HCT116 (cell line): Measurements from ENCODE around the gene CEACAM5. TPM values are rescaled to one million over a fixed set of nuclear protein-coding genes. Genes with fewer than 3 reads are reported as not detected.
A peak's percentile ranks its signal among the peaks of the same experiment; 100 is the strongest.

ENCODE experiments used
- ATAC-seq: fragments of 200-7000 bp; cut with Tn5 transposase; 2 replicates; pipeline ENCODE4 v1.9.1; 2020; ENCODE audit warnings: mild to moderate bottlenecking, moderate library complexity
- BruUV-seq: library from RNA; stranded (reverse); fragments of 400-500 nt; replicated peaks from 2 replicates; lab custom pipeline; 2021; lab: Mats Ljungman, UMichigan
- CTCF ChIA-PET: fragments of 300-600 bp; sonication (Branson Sonifier 250); formaldehyde crosslinking; loops from one replicate; lab custom pipeline; 2021; ENCODE audit warnings: antibody characterized with exemption; lab: Charles Lee
- POLR2A ChIA-PET: fragments of 300-600, 350-600 bp; sonication (Branson Sonifier 250); formaldehyde crosslinking; loops from one replicate; lab custom pipeline; 2021; ENCODE audit warnings: antibody characterized with exemption; lab: Charles Lee
- RAD21 ChIA-PET, 2 experiments: fragments of 300-600 bp; sonication (Branson Sonifier 250); formaldehyde crosslinking; loops; one replicate each; lab custom pipeline; 2023; ENCODE audit warnings: low total read pairs in 2 of 2; ENCODE audit not compliant: uncharacterized antibody in 2 of 2, unreplicated experiment in 2 of 2, low non-redundant PET in 1 of 2; lab: Charles Lee
- DNase-seq: peaks from one replicate; pipeline ENCODE4 v3.0.0-alpha.2; 2010; ENCODE audit warnings: low read depth, low spot score
- H2AFZ ChIP-seq: fragments of 200-600 bp; shearing (Covaris generic), sonication (generic); 2 replicates; pipeline ENCODE4 v1.6.1; 2017; ENCODE audit warnings: low read depth, mixed run types, mixed read lengths, antibody characterized with exemption, low read length; ENCODE audit not compliant: poor library complexity, severe bottlenecking
- H3K27ac ChIP-seq: 2 replicates; pipeline ENCODE4 v1.5.1; 2012; ENCODE audit warnings: low read depth, low read length
- H3K27me3 ChIP-seq: fragments of 200-600 bp; sonication (generic); 2 replicates; pipeline ENCODE4 v1.6.1; 2016; ENCODE audit warnings: mixed run types, low read length, mixed read lengths; ENCODE audit not compliant: insufficient read depth
- H3K36me3 ChIP-seq, 2 experiments: fragments of 200-500 bp in 1 of 2; fragments of 200-600 bp in 1 of 2; sonication (Bioruptor generic) in 1 of 2; sonication (generic) in 1 of 2; 2 replicates each; pipeline versions ENCODE4 v1.5.1 to v1.6.1; 2014 to 2016; ENCODE audit warnings: low read length in 2 of 2, inconsistent platforms in 1 of 2, mixed read lengths in 1 of 2, mixed run types in 1 of 2; ENCODE audit not compliant: insufficient read depth in 2 of 2, control insufficient read depth in 1 of 2
- H3K4me1 ChIP-seq, 2 experiments: fragments of 200-600 bp in 1 of 2; sonication (generic) in 1 of 2; 2 replicates each; pipeline versions ENCODE4 v1.5.1 to v1.6.1; 2012 to 2017; ENCODE audit warnings: low read length in 2 of 2, inconsistent platforms in 1 of 2, mild to moderate bottlenecking in 1 of 2, mixed read lengths in 1 of 2, mixed run types in 1 of 2, moderate library complexity in 1 of 2; ENCODE audit not compliant: insufficient read depth in 2 of 2, control insufficient read depth in 1 of 2
- H3K4me2 ChIP-seq: fragments of 200-600 bp; sonication (generic); 2 replicates; pipeline ENCODE4 v1.6.1; 2017; ENCODE audit warnings: mixed run types, low read length, mixed read lengths
- H3K4me3 ChIP-seq, 2 experiments: fragments of 200-600 bp in 1 of 2; sonication (generic) in 1 of 2; replicated peaks in 1 of 2; 2 replicates each; pipeline ENCODE4 v1.5.1; 2011 to 2016; ENCODE audit warnings: low read length in 2 of 2, control low read depth in 1 of 2, low read depth in 1 of 2, mild to moderate bottlenecking in 1 of 2, mixed read lengths in 1 of 2, mixed run types in 1 of 2
- H3K79me2 ChIP-seq: fragments of 200-600 bp; sonication (generic); 2 replicates; pipeline ENCODE4 v1.6.1; 2017; ENCODE audit warnings: mild to moderate bottlenecking, mixed run types, low read length, moderate library complexity, mixed read lengths; ENCODE audit not compliant: insufficient read depth
- H3K9ac ChIP-seq: fragments of 200-600 bp; sonication (generic); 2 replicates; pipeline ENCODE4 v1.6.1; 2016; ENCODE audit warnings: low read length, mixed read lengths
- H3K9me2 ChIP-seq: fragments of 200-600 bp; sonication (generic), shearing (Covaris generic); 2 replicates; pipeline ENCODE4 v1.6.1; 2017; ENCODE audit warnings: mixed run types, mild to moderate bottlenecking, moderate library complexity; ENCODE audit not compliant: insufficient read depth
- H3K9me3 ChIP-seq, 2 experiments: fragments of 200-500 bp in 1 of 2; fragments of 200-600 bp in 1 of 2; sonication (Bioruptor generic) in 1 of 2; sonication (generic) in 1 of 2; 2 replicates each; pipeline ENCODE4 v1.6.1; 2014 to 2017; ENCODE audit warnings: low read length in 2 of 2, mixed read lengths in 2 of 2, inconsistent platforms in 1 of 2, low read depth in 1 of 2, mild to moderate bottlenecking in 1 of 2, mixed run types in 1 of 2, moderate library complexity in 1 of 2; ENCODE audit not compliant: control insufficient read depth in 1 of 2, insufficient read depth in 1 of 2
- H4K20me1 ChIP-seq: fragments of 200-600 bp; sonication (generic), shearing (Covaris generic); 2 replicates; pipeline ENCODE4 v1.6.1; 2017; ENCODE audit warnings: mixed run types, mild to moderate bottlenecking, moderate library complexity; ENCODE audit not compliant: insufficient read depth
- CEBPB ChIP-seq: IDR thresholded peaks from 2 replicates; pipeline ENCODE4 v1.6.1; 2012; ENCODE audit warnings: low read depth
- POLR2A ChIP-seq: IDR thresholded peaks from 2 replicates; pipeline ENCODE4 v1.7.0; 2011; ENCODE audit warnings: borderline replicate concordance; ENCODE audit not compliant: insufficient read depth, insufficient read length; ENCODE audit errors: extremely low read depth
- RAD21 ChIP-seq: IDR thresholded peaks from 2 replicates; pipeline ENCODE4 v1.6.1; 2012; ENCODE audit warnings: low read depth, mild to moderate bottlenecking
- intact Hi-C: fragments of 100-400 bp; cut with micrococcal nuclease; formaldehyde crosslinking; loops from 2 replicates; pipeline ENCODE4 v1.10.0; 2022
- total RNA-seq: library from RNA; stranded (reverse); gene quantifications from one replicate; pipeline ENCODE4 v1.2.1, GENCODE V29; 2021; ENCODE audit not compliant: unreplicated experiment
- TF ChIP-seq, protein P1 (sequence below), 3 experiments: fragments of 200-600 bp in 1 of 3; sonication (generic) in 1 of 3; IDR thresholded peaks in 2 of 3; conservative IDR thresholded peaks in 1 of 3; 2 replicates each; pipeline ENCODE4 v1.5.1; 2012 to 2017; ENCODE audit warnings: low read depth in 2 of 3, low read length in 2 of 3, antibody characterized with exemption in 1 of 3, borderline replicate concordance in 1 of 3, control low read depth in 1 of 3, mild to moderate bottlenecking in 1 of 3, mixed read lengths in 1 of 3, mixed run types in 1 of 3, moderate library complexity in 1 of 3; ENCODE audit not compliant: insufficient read depth in 1 of 3

The CEACAM5 gene
- total RNA-seq, 1 experiment from 2014 or later = 0.22 TPM

DNA sequence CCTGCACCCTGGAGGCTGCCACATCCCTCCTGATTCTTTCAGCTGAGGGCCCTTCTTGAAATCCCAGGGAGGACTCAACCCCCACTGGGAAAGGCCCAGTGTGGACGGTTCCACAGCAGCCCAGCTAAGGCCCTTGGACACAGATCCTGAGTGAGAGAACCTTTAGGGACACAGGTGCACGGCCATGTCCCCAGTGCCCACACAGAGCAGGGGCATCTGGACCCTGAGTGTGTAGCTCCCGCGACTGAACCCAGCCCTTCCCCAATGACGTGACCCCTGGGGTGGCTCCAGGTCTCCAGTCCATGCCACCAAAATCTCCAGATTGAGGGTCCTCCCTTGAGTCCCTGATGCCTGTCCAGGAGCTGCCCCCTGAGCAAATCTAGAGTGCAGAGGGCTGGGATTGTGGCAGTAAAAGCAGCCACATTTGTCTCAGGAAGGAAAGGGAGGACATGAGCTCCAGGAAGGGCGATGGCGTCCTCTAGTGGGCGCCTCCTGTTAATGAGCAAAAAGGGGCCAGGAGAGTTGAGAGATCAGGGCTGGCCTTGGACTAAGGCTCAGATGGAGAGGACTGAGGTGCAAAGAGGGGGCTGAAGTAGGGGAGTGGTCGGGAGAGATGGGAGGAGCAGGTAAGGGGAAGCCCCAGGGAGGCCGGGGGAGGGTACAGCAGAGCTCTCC, 6.9 kb upstream of the CEACAM5 start:
- ChIA-PET RAD21 (no interaction called here), CTCF (interaction anchor here (0.5 to 2.2 kb wide), 10 partner anchors 10 to 1011 kb away, joined by 3 to 11 read pairs (median 4); partner anchors contain the start of genes CEACAM7 and NUMBL), POLR2A (interaction anchor here (1.1 kb wide), 1 partner anchor 9 kb away, joined by 3 read pairs; no protein-coding TSS in a partner anchor)
- no TSS peak for BruUV-seq
- Histone ChIP-seq H2AFZ (no peak overlapping the region), H3K79me2 (no peaks in the 10 kb centered on the region), H3K4me3 (no peak overlapping the region), H3K9ac (no peak overlapping the region), H3K9me3 (no peaks in the 10 kb centered on the region), H4K20me1 (no peaks in the 10 kb centered on the region), H3K27me3 (peaks cover 51% of the 10 kb centered on the region; the same call in 1 of the 2 replicates), H3K4me1 (peaks cover 0 to 7% of the 10 kb centered on the region in 2 experiments; a peak in 2 of 4 replicates), H3K4me2 (no peak overlapping the region), H3K36me3 (no peaks in the 10 kb centered on the region), H3K27ac (no peak overlapping the region), H3K9me2 (no peaks in the 10 kb centered on the region)
- TF ChIP-seq RAD21 = peak; percentile 46; the same call in 1 of the 2 replicates
- TF ChIP-seq, protein P1, sequence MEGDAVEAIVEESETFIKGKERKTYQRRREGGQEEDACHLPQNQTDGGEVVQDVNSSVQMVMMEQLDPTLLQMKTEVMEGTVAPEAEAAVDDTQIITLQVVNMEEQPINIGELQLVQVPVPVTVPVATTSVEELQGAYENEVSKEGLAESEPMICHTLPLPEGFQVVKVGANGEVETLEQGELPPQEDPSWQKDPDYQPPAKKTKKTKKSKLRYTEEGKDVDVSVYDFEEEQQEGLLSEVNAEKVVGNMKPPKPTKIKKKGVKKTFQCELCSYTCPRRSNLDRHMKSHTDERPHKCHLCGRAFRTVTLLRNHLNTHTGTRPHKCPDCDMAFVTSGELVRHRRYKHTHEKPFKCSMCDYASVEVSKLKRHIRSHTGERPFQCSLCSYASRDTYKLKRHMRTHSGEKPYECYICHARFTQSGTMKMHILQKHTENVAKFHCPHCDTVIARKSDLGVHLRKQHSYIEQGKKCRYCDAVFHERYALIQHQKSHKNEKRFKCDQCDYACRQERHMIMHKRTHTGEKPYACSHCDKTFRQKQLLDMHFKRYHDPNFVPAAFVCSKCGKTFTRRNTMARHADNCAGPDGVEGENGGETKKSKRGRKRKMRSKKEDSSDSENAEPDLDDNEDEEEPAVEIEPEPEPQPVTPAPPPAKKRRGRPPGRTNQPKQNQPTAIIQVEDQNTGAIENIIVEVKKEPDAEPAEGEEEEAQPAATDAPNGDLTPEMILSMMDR (IDR thresholded peaks at IDR 0.05 in 2 of 3, conservative IDR thresholded peaks at IDR 0.05 in 1 of 3; ENCODE audit: borderline replicate concordance in 1 of 3, insufficient read depth in 1 of 3, low read depth in 2 of 3, low read length in 2 of 3) = peak; percentile 23 to 70 (median 65); a peak in 5 of 6 replicates
- TF ChIP-seq CEBPB = no peak
- TF ChIP-seq POLR2A = no peak
- intact Hi-C loops = loop anchor here (10.0 kb wide), 1 partner anchor 253 kb away; the partner anchor contains the start of gene RABAC1
- DNase-seq (no peak), ATAC-seq (0 out of 2 replicates have a peak, but pooled peaks have one; percentile 21)
